GM10248 (cell line): Measurements from ENCODE around the gene MCOLN3.

Source experiments
- CTCF ChIA-PET: fragments of 300-600 bp; sonication (Branson Sonifier 250); formaldehyde crosslinking; extraction: SDS; loops from one replicate; lab custom pipeline; 2021; ENCODE audit warnings: antibody characterized with exemption; lab: Yijun Ruan, JAX
- POLR2A ChIA-PET: fragments of 350-650 bp; sonication (Branson Sonifier 250); formaldehyde crosslinking; extraction: SDS; loops from one replicate; lab custom pipeline; 2020; ENCODE audit warnings: antibody characterized with exemption; lab: Yijun Ruan, JAX
- DNase-seq: peaks from one replicate; pipeline ENCODE4 v3.0.0; 2012; ENCODE audit errors: extremely low spot score
- CTCF ChIP-seq: IDR thresholded peaks from 2 replicates; pipeline ENCODE4 v1.5.1; 2012; ENCODE audit warnings: mild to moderate bottlenecking, low read depth; ENCODE audit errors: extremely low read depth, missing control alignments, control extremely low read depth

The MCOLN3 gene

GRCh38 chr1:85058786-85059185, 10.5 kb upstream of the MCOLN3 start:
- CTCF ChIA-PET: interaction anchor here (0.8 to 1.1 kb wide), 4 partner anchors 10 to 114 kb away, joined by 3 to 5 read pairs (median 3); partner anchors contain the start of gene MCOLN3
- no peak for TF ChIP-seq CTCF
- no peak for DNase-seq
- POLR2A ChIA-PET: no interaction called here

- DNase-seq: no peak
- CTCF ChIA-PET: interaction anchor here (0.8 to 1.1 kb wide), 3 partner anchors 10 to 114 kb away, joined by 3 to 5 read pairs (median 3); partner anchors contain the start of gene MCOLN3
- POLR2A ChIA-PET: no interaction called here
- TF ChIP-seq CTCF: no peak
Measured at GRCh38 chr1:85058311-85058710, 10.0 kb upstream of the MCOLN3 start.

- POLR2A ChIA-PET: no interaction called here
- CTCF ChIA-PET: no interaction called here
- TF ChIP-seq CTCF: no peak
Measured at GRCh38 chr1:85054664-85055063, 6.4 kb upstream of the MCOLN3 start.

GRCh38 chr1:85049735-85050166, 1.5 kb upstream of the MCOLN3 start:
- no peak for TF ChIP-seq CTCF
- DNase-seq: no peak
- ChIA-PET CTCF (interaction anchor here (1.3 to 1.7 kb wide), 4 partner anchors 9 to 210 kb away, joined by 4 to 5 read pairs (median 4); partner anchors contain the start of gene C1orf52), POLR2A (no interaction called here)

More at GRCh38 chr1:85054664-85055063, 6.4 kb upstream of the MCOLN3 start:
- no peak for DNase-seq

GRCh38 chr1:85047472-85048295, 616 bp downstream of the MCOLN3 start:
- TF ChIP-seq CTCF: no peak
- peak; percentile 48 for DNase-seq
- POLR2A ChIA-PET: no interaction called here
- CTCF ChIA-PET: interaction anchor here (0.8 to 2.3 kb wide), 6 partner anchors 10 to 207 kb away, joined by 3 to 9 read pairs (median 4); a partner anchor contains a TSS

GRCh38 chr1:85047144-85047471, 1.2 kb downstream of the MCOLN3 start:
- no peak for DNase-seq
- ChIA-PET POLR2A (no interaction called here), CTCF (interaction anchor here (1.1 to 2.3 kb wide), 3 partner anchors 15 to 208 kb away, joined by 3 to 9 read pairs (median 8); a partner anchor contains a TSS)
- no peak for TF ChIP-seq CTCF
